AG04450 (cell line): Measurements from ENCODE around the gene SLC1A3. TPM values are rescaled to one million over a fixed set of nuclear protein-coding genes. Genes with fewer than 3 reads are reported as not detected.
"Not testable (repeated sequence)": the region's sequence is repeated elsewhere in the genome, so short reads cannot be mapped to it uniquely, and the experiment has no call there.

Experiments
- CTCF ChIA-PET: fragments of 300-600, 350-600 bp; formaldehyde crosslinking; extraction: SDS; loops from one replicate; lab custom pipeline; 2022; ENCODE audit warnings: antibody characterized with exemption, inconsistent platforms; lab: Charles Lee
- POLR2A ChIA-PET: fragments of 350-600 bp; formaldehyde crosslinking; extraction: SDS; loops from one replicate; lab custom pipeline; 2021; ENCODE audit warnings: antibody characterized with exemption, inconsistent platforms; lab: Yijun Ruan, JAX
- DNase-seq: peaks from one replicate; pipeline ENCODE4 v3.0.0-alpha.2; 2011; ENCODE audit warnings: low read depth, low spot score
- H3K27ac ChIP-seq: one replicate; pipeline ENCODE4 v1.5.1; 2012; ENCODE audit warnings: low read depth, low read length, control low read depth
- H3K27me3 ChIP-seq: one replicate; pipeline ENCODE4 v1.6.0; 2012; ENCODE audit warnings: low read length; ENCODE audit not compliant: control insufficient read depth, insufficient read depth
- H3K4me3 ChIP-seq: 2 replicates; pipeline ENCODE4 v1.5.1; 2011; ENCODE audit warnings: mild to moderate bottlenecking, low read depth, low read length, control low read depth
- H3K9me3 ChIP-seq: 2 replicates; pipeline ENCODE4 v1.5.1; 2012; ENCODE audit warnings: low read length; ENCODE audit not compliant: control insufficient read depth, insufficient read depth
- polyA plus RNA-seq: library from polyadenylated mRNA; depleted of rRNA; stranded (reverse); fragments of >200 nt; gene quantifications from 2 replicates; pipeline ENCODE4 v1.2.3, GENCODE V29; 2011
- TF ChIP-seq, protein P1 (sequence below): IDR thresholded peaks from 2 replicates; pipeline ENCODE4 v1.5.1; 2011; ENCODE audit warnings: low read depth, low read length, control low read depth, inconsistent platforms

The SLC1A3 gene
- polyA plus RNA-seq, 1 experiment = 2.2 TPM

DNA sequence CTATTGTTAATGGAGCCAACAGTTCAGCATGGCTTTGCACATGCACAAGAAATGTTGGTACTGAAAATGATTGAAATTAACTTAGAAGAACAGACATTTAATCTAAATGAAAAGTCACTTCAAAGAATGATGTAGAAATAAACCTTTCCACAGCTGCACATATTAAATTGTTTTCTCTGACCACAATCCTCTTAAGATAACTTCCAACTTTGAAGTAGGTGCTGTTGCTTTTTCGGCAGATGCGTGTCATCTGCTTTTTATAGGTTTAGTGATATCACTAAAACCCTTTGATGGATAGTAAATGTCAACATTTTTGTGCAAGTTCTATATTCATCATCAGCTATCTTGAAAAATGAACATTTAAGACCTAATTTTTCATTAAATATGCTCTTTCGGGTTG lies 25.3 kb upstream of the SLC1A3 start:
- TF ChIP-seq, protein P1, sequence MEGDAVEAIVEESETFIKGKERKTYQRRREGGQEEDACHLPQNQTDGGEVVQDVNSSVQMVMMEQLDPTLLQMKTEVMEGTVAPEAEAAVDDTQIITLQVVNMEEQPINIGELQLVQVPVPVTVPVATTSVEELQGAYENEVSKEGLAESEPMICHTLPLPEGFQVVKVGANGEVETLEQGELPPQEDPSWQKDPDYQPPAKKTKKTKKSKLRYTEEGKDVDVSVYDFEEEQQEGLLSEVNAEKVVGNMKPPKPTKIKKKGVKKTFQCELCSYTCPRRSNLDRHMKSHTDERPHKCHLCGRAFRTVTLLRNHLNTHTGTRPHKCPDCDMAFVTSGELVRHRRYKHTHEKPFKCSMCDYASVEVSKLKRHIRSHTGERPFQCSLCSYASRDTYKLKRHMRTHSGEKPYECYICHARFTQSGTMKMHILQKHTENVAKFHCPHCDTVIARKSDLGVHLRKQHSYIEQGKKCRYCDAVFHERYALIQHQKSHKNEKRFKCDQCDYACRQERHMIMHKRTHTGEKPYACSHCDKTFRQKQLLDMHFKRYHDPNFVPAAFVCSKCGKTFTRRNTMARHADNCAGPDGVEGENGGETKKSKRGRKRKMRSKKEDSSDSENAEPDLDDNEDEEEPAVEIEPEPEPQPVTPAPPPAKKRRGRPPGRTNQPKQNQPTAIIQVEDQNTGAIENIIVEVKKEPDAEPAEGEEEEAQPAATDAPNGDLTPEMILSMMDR = no peak
- POLR2A ChIA-PET = no interaction called here
- CTCF ChIA-PET = interaction anchor here (0.9 kb wide), 1 partner anchor 166 kb away, joined by 3 read pairs; no protein-coding TSS in a partner anchor

DNA sequence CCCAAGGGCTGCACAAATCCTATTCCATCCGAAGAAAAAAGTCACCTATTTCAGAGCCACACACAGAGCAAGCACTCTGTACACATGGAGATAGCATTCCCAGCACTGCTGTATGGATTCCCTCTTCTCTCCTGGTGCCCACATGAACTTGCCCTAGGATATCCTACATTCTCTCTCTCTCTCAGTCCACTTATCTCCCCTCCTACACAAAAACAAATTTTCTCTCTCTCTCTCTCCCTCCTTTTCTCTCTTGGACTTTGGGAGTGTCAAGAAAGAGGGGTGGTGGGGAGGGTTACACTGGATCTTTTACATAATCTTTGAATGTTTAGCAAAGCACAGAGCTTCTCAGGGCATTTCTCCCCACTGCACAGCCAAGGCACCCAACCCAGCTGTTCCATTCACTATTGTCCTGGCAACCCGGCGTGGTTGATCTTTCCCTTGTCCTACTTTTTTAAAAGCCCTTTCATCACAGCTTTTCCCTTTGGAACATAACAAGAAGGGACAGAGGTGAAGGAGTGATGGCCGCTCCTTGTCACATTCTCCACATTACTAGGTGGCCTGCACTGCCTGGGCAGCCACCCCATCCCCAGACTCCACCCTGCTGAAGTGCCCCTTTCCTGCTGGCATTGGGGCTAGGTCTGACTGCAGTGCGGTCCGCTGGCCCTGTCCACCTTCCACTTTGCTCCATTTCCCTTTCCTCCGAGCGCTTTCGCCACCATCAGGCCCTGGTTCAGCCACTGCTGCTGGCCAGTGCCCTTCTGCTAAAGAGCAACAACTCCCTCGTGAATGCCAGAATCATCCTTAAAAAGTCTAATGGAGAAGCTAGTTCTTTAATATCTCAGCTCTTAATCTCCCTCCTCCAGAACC lies 22.2 kb upstream of the SLC1A3 start:
- ChIA-PET CTCF (no interaction called here), POLR2A (no interaction called here)
- Histone ChIP-seq H3K4me3 (no peak overlapping the region), H3K27me3 (peaks cover 15% of the 10 kb centered on the region), H3K9me3 (no peaks in the 10 kb centered on the region), H3K27ac (no peak overlapping the region)
- TF ChIP-seq, protein P1 = no peak
- no peak for DNase-seq

More for the DNA sequence above, 25.3 kb upstream of the SLC1A3 start:
- Histone ChIP-seq H3K27me3 (peaks cover 11% of the 10 kb centered on the region), H3K9me3 (no peaks in the 10 kb centered on the region), H3K27ac (no peak overlapping the region), H3K4me3 (no peak overlapping the region)
- no peak for DNase-seq

DNA sequence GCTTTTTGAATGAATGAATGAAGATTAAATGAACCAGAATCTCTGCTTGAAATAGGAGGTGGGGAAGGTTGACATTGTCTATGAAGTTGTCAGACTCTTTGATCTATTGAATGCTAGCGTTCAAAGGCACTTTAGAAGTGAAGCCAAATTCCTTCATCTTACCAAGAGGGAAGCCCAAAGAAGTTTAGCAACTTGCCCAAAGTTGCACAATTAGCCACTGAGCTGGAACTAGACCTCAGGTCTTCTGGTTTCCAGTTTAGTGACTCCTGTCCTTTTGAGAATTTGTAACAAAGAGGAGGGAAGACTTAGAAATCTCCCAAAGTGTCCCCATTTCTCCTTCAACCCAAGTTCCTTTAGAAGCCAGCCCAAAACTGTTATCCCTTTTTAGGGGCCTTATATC lies 20.7 kb upstream of the SLC1A3 start:
- TF ChIP-seq, protein P1 = no peak
- DNase-seq = no peak
- H3K9me3 ChIP-seq = no peaks in the 10 kb centered on the region
- H3K27ac ChIP-seq = no peak overlapping the region
- POLR2A ChIA-PET = no interaction called here
- H3K4me3 ChIP-seq = no peak overlapping the region
- CTCF ChIA-PET = interaction anchor here (1.5 kb wide), 1 partner anchor 9 kb away, joined by 6 read pairs; no protein-coding TSS in a partner anchor
- peaks cover 15% of the 10 kb centered on the region for H3K27me3 ChIP-seq

DNA sequence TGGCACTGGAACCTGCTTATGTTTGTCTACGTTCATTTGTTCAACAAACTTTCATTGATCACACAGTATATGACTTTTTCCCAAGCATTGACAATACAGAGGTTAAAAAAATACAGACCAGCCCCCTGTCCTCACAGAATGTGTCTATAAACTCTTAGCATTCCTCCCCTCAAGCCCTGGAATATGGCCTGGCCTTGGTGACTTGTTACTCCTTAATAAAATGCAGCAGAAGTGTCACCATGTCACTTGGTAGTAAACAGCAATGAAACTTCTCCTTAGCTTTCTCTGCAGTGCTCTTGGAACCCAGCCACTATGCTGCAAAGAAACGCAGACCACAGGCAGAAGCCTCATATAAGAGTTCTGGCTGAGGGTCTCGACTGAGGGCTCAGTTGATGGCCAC lies 19.1 kb upstream of the SLC1A3 start:
- ChIA-PET POLR2A (no interaction called here), CTCF (interaction anchor here (0.8 to 1.5 kb wide), 2 partner anchors 10 to 105 kb away, joined by 3 to 6 read pairs; no protein-coding TSS in a partner anchor)
- no peak for DNase-seq
- peaks cover 15% of the 10 kb centered on the region for H3K27me3 ChIP-seq
- H3K27ac ChIP-seq = no peak overlapping the region
- TF ChIP-seq, protein P1 = no peak
- H3K9me3 ChIP-seq = no peaks in the 10 kb centered on the region
- no peak overlapping the region for H3K4me3 ChIP-seq

DNA sequence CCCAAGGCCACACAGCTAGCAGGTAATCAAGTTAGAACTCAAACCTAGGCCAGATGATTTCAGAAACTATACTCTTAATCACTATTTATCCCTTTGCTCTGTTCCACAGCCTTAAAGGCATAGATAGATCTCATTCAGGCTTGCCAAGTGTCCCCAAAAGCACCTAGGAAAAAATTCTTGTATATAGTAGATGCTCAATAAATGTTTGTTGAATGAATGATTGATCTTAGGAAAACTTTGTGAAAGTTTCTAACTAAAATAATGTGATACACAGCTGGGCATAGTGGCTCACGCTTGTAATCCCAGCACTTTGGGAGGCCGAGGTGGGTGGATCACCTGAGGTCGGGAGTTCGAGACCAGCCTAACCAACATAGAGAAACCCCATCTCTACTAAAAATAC lies 16.7 kb upstream of the SLC1A3 start:
- H3K4me3 ChIP-seq, DNase-seq, H3K27me3 ChIP-seq, POLR2A ChIA-PET, H3K27ac ChIP-seq, H3K9me3 ChIP-seq: not testable (repeated sequence)
- CTCF ChIA-PET = interaction anchor here (0.5 kb wide), 1 partner anchor 17 kb away, joined by 3 read pairs; the partner anchor contains the start of gene SLC1A3
